Mucosa of rectum (tissue), 2 donors: ENCODE data around the gene CTNNB1.
A peak's percentile ranks its signal among the peaks of the same experiment; 100 is the strongest.

Experiments
- H3K27ac ChIP-seq, 2 donors: one replicate each; pipeline ENCODE4 v1.7.0; 2013; ENCODE audit warnings: inconsistent platforms in 2 of 2, low read depth in 2 of 2, low read length in 2 of 2
- H3K27me3 ChIP-seq, 2 donors: one replicate each; pipeline ENCODE4 v1.7.0; 2013; ENCODE audit warnings: low read length in 2 of 2; ENCODE audit not compliant: control insufficient read depth in 2 of 2, insufficient read depth in 2 of 2
- H3K36me3 ChIP-seq, 2 donors: one replicate each; pipeline ENCODE4 v1.7.0; 2013; ENCODE audit warnings: low read length in 2 of 2; ENCODE audit not compliant: control insufficient read depth in 2 of 2, insufficient read depth in 2 of 2
- H3K4me1 ChIP-seq, 2 donors: one replicate each; pipeline ENCODE4 v1.7.0; 2013; ENCODE audit warnings: low read length in 2 of 2, mild to moderate bottlenecking in 1 of 2; ENCODE audit not compliant: control insufficient read depth in 2 of 2, insufficient read depth in 2 of 2
- H3K4me3 ChIP-seq, 2 donors: one replicate each; pipeline ENCODE4 v1.7.0; 2013; ENCODE audit warnings: low read length in 2 of 2
- H3K9ac ChIP-seq, 2 donors: one replicate each; pipeline ENCODE4 v1.7.0; 2013; ENCODE audit warnings: low read length in 2 of 2, low read depth in 1 of 2, mild to moderate bottlenecking in 1 of 2
- H3K9me3 ChIP-seq, 2 donors: one replicate each; pipeline ENCODE4 v1.7.0; 2013; ENCODE audit warnings: low read length in 2 of 2; ENCODE audit not compliant: control insufficient read depth in 2 of 2
- donor health status: healthy.
- donor health status: Normal muscosa, but diverticular disease.

CTNNB1 gene

DNA sequence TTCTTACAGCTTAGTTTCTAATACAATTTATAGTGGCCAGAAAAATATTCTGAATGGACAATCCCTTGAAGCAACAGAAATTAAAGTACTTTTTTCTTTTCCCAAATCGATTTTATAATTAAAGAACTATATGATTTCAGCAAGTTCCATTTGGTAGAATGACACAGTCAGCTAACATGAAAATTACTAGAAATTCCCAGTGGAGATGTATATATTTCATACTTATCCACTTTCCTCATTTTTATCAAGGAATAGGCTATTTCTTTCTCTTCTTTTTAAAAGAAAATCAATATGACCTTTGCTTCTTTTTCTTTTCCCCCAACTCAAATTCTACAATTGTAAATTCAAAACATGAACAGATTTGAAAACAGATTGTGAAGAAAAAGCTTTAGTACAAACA lies 6.4 kb upstream of the CTNNB1 start:
- H3K27ac ChIP-seq: no peak overlapping the region
- no peaks in the 10 kb centered on the region for H3K4me1 ChIP-seq
- H3K9ac ChIP-seq: no peak overlapping the region
- H3K4me3 ChIP-seq: no peak overlapping the region
- H3K27me3 ChIP-seq: no peaks in the 10 kb centered on the region
- no peaks in the 10 kb centered on the region for H3K36me3 ChIP-seq
- no peaks in the 10 kb centered on the region for H3K9me3 ChIP-seq

DNA sequence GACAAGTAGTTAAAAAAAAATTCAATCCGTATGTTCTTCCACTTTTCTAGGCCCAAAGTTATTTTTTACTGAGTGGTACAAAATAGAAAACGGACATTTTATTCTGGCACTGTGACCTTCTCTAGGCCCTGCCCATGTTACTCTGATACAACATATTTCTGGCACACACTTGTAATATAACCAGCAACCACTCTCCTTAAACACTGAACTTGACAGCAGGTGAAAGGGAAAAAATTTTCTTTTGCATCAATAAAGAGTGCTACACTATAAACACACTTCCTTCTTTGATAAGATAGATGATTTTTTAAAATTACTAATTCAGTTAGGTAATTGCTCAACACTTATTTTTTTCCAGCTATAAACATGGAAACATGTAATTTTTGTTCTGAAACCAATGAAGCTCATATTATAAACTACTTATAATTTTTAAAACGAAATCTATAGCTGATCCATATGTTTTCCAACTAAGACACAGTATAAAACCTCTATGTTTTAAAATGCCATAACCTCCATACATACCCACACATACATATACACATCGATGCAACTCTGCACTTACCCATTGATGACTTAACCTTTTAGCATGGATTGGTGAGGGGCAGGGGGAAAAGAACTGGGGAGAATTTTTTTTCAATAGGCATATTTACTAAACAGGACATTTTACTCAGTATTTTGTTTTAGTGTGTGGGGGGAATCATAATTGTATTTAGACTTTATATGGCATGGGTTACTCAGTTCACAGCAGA lies 5.3 kb upstream of the CTNNB1 start:
- no peak overlapping the region for H3K4me3 ChIP-seq
- peaks cover 0 to 3% of the 10 kb centered on the region in 2 donors for H3K4me1 ChIP-seq
- H3K9me3 ChIP-seq: no peaks in the 10 kb centered on the region
- no peaks in the 10 kb centered on the region for H3K27me3 ChIP-seq
- H3K9ac ChIP-seq: no peak overlapping the region
- H3K36me3 ChIP-seq: no peaks in the 10 kb centered on the region
- H3K27ac ChIP-seq: no peak overlapping the region

DNA sequence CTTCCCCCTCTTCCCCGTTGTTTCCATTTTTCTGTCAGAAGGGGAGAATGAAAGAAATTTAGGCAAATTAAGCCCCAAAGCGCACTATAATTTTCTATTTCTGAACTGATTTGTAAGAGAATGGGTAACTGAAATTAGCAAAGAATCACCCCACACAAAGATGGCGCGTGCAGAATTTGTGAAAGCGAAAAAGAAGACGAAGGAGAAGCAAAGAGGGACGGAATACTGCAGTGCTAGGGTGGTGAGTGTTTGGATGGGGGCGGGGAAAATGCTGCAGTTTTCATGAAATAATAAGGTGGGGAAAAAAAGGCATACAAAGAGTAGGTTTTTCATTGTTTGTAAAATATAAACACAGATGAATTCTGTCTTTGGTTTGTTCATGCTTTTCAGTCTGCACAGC lies 4.6 kb upstream of the CTNNB1 start:
- Histone ChIP-seq H3K9me3 (no peaks in the 10 kb centered on the region), H3K4me3 (no peak overlapping the region), H3K9ac (no peak overlapping the region), H3K4me1 (peaks cover 0 to 3% of the 10 kb centered on the region in 2 donors), H3K36me3 (no peaks in the 10 kb centered on the region), H3K27me3 (no peaks in the 10 kb centered on the region), H3K27ac (no peak overlapping the region)

DNA sequence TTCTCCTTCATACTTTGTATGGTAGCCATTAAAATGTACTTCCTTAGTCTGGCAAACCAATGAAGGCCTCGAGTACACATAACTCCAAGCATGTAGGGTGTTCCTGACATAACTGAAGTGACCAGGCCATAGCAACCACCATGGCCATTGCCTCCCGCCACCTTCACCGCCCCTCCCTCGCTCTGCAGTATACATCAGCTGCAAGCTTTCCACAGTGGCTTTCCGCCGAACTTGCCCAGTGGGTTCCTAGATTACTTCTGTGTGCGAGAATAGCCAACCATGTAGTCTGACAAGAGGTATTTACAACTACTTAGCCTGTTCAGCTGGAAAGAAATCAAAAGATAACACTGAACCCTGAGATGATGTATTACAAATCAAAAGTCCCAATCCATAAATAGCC lies 3.4 kb upstream of the CTNNB1 start:
- Histone ChIP-seq H3K4me1 (peaks cover 1 to 3% of the 10 kb centered on the region in 2 donors), H3K36me3 (no peaks in the 10 kb centered on the region), H3K27ac (no peak overlapping the region), H3K27me3 (no peaks in the 10 kb centered on the region), H3K9ac (no peak overlapping the region), H3K9me3 (no peaks in the 10 kb centered on the region), H3K4me3 (no peak overlapping the region)

DNA sequence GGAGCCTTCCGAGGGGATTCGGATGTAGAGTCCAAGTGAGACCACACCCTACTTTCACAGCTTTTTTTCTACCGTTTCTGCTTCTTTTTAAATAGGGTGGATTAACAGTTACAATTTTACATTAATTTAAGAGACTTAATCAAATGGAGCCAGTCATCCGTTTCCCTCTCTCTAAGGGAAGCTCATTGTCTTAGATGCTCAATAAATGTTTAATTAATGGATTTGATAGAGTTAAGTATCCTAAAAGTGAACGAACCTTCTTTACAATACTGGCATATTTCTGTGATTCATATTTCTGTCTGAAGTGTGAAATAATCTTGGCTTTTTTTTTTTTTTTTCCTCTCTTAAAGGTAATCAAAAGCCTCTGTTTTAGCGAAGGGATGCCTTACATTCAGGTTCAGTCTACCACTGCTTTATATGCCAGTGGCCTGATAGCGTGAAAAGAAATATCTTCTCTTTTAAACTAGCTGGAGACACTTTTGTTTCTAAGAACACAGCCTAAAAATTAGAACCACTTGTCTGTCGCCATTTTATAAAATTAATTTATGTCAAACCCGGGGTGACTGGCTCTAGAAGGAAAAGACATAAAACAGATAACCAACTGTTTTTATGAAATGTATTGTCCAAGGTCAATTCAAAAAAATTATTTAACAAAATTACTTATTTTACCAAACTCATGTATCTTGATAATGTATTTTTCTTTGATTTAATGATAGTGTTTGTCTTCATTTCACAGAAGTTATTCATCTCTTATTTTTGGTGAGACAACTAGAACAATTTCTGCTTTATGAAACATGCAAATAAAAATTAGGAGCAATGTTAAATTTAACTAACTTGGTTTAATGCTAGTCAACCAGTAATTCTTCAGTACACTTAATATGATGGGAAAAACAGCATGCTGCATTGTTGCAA lies 2.5 kb upstream of the CTNNB1 start:
- Histone ChIP-seq H3K27me3 (no peaks in the 10 kb centered on the region), H3K4me3 (no peak overlapping the region), H3K9ac (no peak overlapping the region), H3K27ac (no peak overlapping the region), H3K36me3 (no peaks in the 10 kb centered on the region), H3K9me3 (no peaks in the 10 kb centered on the region), H3K4me1 (peaks cover 7 to 9% of the 10 kb centered on the region in 2 donors)

DNA sequence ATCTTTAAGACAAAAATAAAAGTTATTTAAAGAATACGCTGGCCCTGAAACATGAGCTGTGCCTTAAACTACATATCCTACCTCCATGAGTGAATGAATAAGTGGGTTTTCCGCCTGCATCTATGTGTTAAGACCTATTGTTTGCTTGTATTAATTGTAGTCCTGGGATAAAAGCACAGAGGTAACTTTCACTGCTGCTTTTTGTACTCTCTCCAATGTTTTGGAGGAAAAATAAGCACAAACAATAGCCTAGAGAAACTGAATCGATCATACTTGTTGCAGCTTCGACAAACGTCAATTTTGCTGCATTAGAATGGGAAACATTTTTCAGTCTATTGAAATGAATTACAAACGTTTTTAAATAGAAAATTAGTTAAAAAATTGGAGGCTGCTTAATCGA lies 1.3 kb upstream of the CTNNB1 start:
- H3K9me3 ChIP-seq: no peaks in the 10 kb centered on the region
- H3K27ac ChIP-seq: no peak overlapping the region
- no peaks in the 10 kb centered on the region for H3K27me3 ChIP-seq
- peaks cover 16 to 18% of the 10 kb centered on the region in 2 donors for H3K4me1 ChIP-seq
- H3K36me3 ChIP-seq: no peaks in the 10 kb centered on the region
- peak overlapping the region in 1 of 2 donors; percentile 86 for H3K4me3 ChIP-seq
- H3K9ac ChIP-seq: no peak overlapping the region

DNA sequence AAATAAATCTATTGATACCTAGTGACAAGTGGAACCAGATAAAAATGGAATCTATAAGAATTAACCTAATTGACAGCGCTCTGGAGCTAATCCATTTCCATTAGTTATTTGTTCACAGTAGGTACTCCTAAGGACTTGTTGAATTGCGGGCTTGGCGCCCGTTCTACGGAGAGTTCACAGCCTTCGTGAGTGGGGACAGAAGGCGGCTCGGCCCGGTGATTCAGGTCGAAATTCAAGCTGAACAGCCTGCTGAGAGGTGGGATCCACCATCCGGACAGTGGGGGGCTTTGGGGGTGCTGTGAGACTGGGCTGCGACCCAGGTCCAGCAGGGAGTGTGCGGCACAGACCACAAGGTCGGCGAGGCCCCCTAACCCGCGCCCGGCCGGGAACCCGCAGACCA lies 779 bp upstream of the CTNNB1 start:
- peak overlapping the region; percentile 99 to 100 for H3K27ac ChIP-seq
- H3K36me3 ChIP-seq: no peaks in the 10 kb centered on the region
- H3K27me3 ChIP-seq: no peaks in the 10 kb centered on the region
- H3K4me1 ChIP-seq: peaks cover 16 to 22% of the 10 kb centered on the region in 2 donors
- peak overlapping the region; percentile 65 to 100 for H3K9ac ChIP-seq
- H3K9me3 ChIP-seq: no peaks in the 10 kb centered on the region
- H3K4me3 ChIP-seq: peak overlapping the region; percentile 86 to 99

DNA sequence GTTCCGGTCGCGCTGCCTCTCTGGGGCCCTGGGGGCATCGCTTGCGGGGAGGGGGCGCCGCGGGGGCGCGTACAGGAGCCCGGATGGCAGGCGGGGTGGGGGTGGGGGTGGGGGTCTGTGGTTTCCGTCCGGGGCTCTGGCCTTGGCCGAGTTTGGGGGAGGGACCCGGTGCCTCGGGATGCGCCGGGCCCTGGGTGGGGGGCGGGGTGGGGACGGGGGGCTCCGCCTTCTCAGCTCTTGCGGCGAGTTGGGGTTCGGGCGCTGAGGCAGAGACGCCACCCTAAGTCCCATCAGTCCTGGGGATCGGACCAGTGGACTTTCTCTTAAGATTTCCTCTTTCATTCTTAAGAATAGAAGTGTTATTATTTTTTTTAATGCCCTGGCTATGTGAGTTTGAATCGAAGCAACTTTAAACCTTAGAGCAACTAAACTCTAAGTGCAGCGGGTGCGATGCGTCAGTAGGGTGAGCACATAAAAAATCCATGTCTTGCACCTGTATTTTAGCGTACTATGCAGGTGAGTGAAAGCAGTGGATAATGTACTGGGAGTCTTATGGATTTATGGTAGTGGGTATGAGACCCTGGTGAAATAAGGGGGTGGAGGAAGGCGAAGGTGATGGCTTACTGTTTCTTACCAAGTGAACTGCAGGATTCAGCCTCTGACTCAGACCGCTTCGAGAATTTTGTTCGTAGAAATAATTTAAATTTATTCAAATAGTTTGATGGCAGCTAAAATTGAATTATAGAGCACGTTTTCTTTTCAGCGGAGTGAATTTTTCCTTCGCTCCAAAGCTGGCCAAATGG lies 762 bp downstream of the CTNNB1 start:
- peak overlapping the region; percentile 74 to 100 for H3K9ac ChIP-seq
- H3K4me1 ChIP-seq: peaks cover 21 to 23% of the 10 kb centered on the region in 2 donors
- H3K27ac ChIP-seq: peak overlapping the region; percentile 99 to 100
- no peaks in the 10 kb centered on the region for H3K9me3 ChIP-seq
- no peaks in the 10 kb centered on the region for H3K27me3 ChIP-seq
- no peaks in the 10 kb centered on the region for H3K36me3 ChIP-seq
- H3K4me3 ChIP-seq: peak overlapping the region; percentile 97 to 99

DNA sequence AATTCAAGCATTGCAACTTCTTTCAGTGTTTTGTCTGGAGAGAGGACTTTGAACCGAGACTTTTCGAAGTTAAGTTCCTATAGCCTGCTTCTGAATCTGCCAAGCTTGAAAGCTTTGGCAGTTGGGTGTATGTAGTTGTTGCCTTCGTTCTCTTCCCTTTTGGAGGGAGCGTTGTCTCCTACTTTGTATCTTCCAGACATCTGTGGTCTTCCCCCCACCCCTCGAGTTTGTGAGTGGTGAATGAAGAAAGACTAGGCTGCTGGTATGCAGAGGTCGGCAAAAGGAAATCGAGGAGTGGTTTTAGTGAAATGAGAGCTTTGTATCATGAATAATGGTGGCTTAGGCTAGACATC lies 1.3 kb downstream of the CTNNB1 start:
- no peaks in the 10 kb centered on the region for H3K27me3 ChIP-seq
- peak overlapping the region; percentile 99 to 100 for H3K27ac ChIP-seq
- peaks cover 21 to 25% of the 10 kb centered on the region in 2 donors for H3K4me1 ChIP-seq
- peak overlapping the region; percentile 97 to 99 for H3K4me3 ChIP-seq
- peak overlapping the region; percentile 73 to 74 for H3K9ac ChIP-seq
- H3K9me3 ChIP-seq: no peaks in the 10 kb centered on the region
- H3K36me3 ChIP-seq: no peaks in the 10 kb centered on the region
